AG09319 (cell line): ENCODE results near the gene IGSF21.

Source experiments
- DNase-seq: peaks from one replicate; pipeline ENCODE4 v3.0.0-alpha.2; 2010; ENCODE audit warnings: low read depth; ENCODE audit errors: extremely low read depth
- TF ChIP-seq, protein P1 (sequence below): IDR thresholded peaks from 2 replicates; pipeline ENCODE4 v1.5.1; 2011; ENCODE audit warnings: low read depth, mild to moderate bottlenecking, inconsistent platforms, low read length, moderate library complexity

IGSF21 gene

DNA sequence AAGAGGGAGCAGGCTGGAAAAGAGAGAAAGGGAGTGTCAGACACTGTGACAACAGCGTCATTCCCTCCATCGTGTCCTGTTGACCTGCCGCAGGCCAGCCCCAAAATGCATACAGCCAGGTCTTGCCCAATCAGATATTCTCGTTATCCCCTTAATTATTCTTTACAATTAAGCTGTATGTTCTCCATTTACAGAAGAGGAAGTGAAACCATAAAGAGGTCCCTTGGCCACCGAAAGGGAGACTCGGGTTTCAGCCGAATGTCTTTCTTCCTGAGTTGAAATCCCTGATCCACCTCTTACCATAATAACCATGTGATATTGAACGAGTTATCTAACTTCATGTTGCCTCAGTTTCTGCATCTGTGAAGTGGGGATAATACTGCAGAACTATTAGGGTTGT lies 70.5 kb downstream of the IGSF21 start:
- DNase-seq = no peak
- TF ChIP-seq, protein P1, sequence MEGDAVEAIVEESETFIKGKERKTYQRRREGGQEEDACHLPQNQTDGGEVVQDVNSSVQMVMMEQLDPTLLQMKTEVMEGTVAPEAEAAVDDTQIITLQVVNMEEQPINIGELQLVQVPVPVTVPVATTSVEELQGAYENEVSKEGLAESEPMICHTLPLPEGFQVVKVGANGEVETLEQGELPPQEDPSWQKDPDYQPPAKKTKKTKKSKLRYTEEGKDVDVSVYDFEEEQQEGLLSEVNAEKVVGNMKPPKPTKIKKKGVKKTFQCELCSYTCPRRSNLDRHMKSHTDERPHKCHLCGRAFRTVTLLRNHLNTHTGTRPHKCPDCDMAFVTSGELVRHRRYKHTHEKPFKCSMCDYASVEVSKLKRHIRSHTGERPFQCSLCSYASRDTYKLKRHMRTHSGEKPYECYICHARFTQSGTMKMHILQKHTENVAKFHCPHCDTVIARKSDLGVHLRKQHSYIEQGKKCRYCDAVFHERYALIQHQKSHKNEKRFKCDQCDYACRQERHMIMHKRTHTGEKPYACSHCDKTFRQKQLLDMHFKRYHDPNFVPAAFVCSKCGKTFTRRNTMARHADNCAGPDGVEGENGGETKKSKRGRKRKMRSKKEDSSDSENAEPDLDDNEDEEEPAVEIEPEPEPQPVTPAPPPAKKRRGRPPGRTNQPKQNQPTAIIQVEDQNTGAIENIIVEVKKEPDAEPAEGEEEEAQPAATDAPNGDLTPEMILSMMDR = no peak

DNA sequence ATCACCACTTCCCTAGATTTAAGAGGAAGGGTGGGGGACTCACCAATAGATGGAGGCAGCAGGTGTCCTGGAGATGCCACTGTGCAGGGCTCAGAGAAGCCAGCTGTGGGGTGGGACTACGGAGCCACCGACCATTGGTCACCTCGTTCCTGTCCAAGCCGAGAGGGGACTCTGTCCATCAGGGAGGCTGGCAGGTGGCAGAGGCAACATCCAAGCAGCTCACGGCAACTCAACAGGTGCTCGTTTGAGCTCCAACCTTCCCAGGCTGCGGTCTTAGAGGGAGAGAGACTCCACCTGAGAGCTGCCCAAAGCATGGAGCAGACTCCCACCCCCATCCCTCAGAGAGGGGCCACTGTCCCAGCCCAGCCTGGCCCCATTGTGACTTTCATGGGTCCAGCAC lies 71.4 kb downstream of the IGSF21 start:
- TF ChIP-seq, protein P1 = no peak
- DNase-seq = no peak

DNA sequence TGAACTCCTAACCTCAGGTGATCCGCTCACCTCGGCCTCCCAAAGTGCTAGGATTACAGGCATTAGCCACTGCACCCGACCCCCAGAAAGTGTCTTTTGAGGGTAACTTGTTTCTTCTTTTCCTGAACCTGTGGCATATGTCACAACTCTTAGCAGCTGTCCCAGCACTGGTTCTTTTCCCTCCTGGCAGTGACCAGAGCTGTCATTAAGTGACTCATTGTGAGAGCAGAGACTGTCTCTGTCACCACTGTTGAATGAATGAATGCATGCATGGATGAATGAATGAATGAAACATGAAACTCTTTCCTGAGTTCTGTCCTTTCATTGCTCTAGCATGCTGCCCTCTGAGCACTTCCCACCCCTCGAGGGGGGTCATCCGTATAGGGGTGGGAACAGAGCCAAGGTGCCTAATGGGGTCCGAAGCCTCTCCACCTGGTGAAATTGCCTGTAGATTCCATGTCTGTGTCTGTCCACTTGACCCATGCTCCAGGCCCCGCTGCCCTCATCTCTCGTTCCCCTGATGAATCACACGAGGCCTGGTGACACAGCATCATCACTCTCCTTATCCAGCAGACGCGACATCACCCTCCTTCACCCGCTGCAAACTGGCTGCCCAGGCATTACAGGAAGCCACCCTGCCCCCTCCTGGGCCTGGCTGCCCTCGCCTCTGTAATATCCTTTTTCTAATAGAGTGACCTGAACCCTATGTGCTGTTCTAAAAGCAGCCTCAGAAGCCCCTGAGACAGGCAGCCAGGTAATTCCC lies 75.0 kb downstream of the IGSF21 start:
- TF ChIP-seq, protein P1 = no peak
- DNase-seq = no peak

DNA sequence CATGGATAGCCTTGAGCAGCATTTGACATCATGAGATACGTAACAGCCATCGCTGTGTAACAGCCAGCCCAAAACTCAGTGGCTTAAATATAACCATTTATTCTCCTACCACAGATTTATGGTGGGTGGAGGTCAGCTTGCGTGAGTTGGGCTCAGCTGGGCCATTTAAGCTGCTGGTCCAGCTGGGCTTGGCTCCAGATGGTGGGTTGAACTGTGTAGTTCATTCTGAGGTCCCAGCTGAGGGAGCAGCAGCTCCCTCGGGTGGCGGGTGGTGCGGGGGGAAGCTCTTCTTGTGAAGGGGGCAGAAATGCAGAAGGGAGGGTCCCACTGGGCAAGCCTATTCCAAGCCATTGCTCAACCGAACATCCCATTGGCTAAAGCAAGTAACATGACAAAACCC lies 75.9 kb downstream of the IGSF21 start:
- TF ChIP-seq, protein P1 = no peak
- DNase-seq = no peak

DNA sequence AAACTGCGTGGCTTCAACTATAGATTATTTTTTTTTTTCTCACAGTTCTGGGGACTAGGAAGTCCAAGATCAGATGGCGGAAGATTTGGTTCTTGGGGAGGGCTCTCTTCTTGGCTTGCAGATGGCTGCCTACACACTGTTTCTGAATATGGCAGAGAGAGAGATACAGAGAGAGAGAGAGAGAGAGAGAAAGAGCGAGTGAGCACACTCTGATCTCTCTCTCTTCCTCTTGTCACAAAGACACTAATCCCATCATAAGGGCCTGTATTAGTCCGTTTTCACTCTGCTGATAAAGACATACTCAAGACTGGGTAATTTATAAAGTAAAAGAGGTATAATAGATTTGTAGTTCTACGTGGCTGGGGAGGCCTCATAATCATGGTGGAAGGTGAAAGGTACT lies 79.5 kb downstream of the IGSF21 start:
- DNase-seq = no peak
- TF ChIP-seq, protein P1 = no peak

DNA sequence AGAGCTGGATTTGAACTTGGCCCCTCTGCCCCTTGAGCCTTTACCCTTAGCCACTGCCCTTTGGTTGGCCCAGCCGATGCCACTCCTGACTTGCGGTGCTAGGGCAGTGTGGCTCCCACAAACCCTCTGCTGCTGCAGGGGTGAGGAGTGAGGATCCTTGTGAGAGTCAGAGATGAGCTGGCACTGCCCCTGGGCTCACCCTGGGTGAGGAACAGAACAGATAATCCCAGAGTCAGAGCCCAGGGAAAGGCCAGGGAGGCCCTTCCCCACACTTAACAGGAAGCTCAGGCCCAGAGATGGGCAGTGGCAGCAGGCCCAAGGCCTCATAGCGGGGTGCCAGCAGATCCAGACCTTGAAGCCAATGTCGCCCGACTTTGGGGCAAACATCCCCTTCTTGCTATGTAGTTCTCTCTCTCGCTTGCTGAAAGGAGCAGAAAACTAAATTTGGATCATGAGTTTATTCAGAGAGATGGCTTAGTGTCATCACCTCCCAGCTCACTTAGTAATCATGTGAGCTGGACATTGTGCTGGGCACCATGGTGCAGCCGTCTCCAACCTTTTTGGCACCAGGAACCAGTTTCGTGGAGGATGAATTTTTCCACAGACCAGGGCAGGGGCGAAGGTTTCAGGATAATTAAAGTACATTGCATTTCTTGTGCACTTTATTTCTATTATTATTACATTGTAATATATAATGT lies 81.4 kb downstream of the IGSF21 start:
- TF ChIP-seq, protein P1 = no peak
- DNase-seq = no peak

DNA sequence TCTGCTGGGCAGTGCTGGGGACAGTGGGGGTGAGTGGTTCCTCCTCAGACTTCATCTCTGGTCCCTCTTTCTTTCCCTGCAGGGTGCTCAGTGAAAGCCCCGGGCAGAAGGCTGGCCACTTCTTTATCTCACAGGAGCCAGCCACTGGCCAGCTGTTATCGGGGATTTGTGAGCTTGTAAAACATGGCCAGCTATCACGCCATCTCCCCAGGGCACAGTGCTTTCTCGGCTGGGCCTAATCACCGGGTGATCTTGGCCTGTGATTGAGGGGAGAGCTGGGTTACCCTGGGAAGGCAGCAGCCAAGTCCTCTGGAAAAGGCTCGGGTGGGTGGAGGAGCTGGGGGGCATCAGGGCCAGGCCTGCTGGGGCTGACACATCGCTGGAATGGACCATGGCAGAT lies 83.0 kb downstream of the IGSF21 start:
- TF ChIP-seq, protein P1 = no peak

More for the DNA sequence above, 83.0 kb downstream of the IGSF21 start:
- DNase-seq = no peak
